ENCODE data around the gene NCF1.
"Not testable (repeated sequence)": the region's sequence is repeated elsewhere in the genome, so short reads cannot be mapped to it uniquely, and the experiment has no call there.

NCF1 gene

GRCh38 chr7:74789200-74789736 is 15.5 kb downstream of the NCF1 start:
- not testable (repeated sequence) for H3K9ac ChIP-seq (ENCODE audit: low read depth, low read length); H3K9me3 ChIP-seq (ENCODE audit: control insufficient read depth, insufficient read depth, low read length); H3K4me1 ChIP-seq (ENCODE audit: control insufficient read depth, insufficient read depth, low read length); H3K27ac ChIP-seq (ENCODE audit: low read depth, low read length); H3K4me3 ChIP-seq (ENCODE audit: low read depth, low read length); H3K27me3 ChIP-seq (ENCODE audit: control insufficient read depth, insufficient read depth, low read length); H3K36me3 ChIP-seq (ENCODE audit: control insufficient read depth, insufficient read depth, low read length)

DNA sequence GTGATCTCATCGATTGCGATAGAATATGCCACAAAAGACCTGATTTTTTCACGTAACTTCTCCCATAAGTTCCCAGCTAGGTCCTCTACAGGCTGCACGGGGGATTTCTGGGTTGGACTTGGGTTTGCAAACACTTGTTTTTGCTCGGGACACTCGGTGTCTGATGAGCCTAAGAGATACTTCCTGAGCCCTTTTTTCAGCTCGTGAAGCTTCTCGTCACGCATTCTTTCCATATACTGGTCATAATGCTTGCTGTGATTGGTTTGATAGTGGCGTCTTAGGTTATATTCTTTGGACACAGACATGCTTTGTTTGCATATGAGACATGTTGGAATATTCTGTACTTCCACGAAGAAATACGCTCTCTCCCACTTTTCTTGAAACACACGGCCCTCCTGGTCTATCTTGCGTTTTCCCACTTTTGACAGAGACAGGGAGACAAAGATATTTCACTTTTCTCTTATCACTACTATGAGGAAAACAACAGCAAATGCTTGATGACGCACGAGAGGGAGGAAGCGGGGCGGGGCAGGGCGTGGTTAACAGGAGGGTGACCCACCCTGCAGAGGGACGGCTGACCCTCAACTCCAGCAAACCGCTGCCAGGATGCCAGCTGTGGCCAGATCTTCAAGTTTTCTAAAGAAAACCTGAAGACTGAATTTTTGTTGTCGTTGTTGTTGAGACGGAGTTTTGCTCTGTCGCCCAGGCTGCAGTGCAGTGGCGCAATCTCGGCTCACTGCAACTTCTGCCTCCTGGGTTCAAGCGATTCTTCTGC is 24.2 kb downstream of the NCF1 start:
- not testable (repeated sequence) for H3K27me3 ChIP-seq (ENCODE audit: control insufficient read depth, insufficient read depth, low read length); H3K9ac ChIP-seq (ENCODE audit: low read depth, low read length); H3K4me1 ChIP-seq (ENCODE audit: control insufficient read depth, insufficient read depth, low read length); H3K9me3 ChIP-seq (ENCODE audit: control insufficient read depth, insufficient read depth, low read length); H3K4me3 ChIP-seq (ENCODE audit: low read depth, low read length); H3K36me3 ChIP-seq (ENCODE audit: control insufficient read depth, insufficient read depth, low read length); H3K27ac ChIP-seq (ENCODE audit: low read depth, low read length)

- H3K27me3 ChIP-seq (ENCODE audit: control insufficient read depth, insufficient read depth, low read length); H3K9ac ChIP-seq (ENCODE audit: low read depth, low read length); H3K27ac ChIP-seq (ENCODE audit: low read depth, low read length); H3K4me1 ChIP-seq (ENCODE audit: control insufficient read depth, insufficient read depth, low read length); H3K4me3 ChIP-seq (ENCODE audit: low read depth, low read length); H3K36me3 ChIP-seq (ENCODE audit: control insufficient read depth, insufficient read depth, low read length); H3K9me3 ChIP-seq (ENCODE audit: control insufficient read depth, insufficient read depth, low read length): not testable (repeated sequence)
Observed at GRCh38 chr7:74798644-74799043, 24.8 kb downstream of the NCF1 start.

GRCh38 chr7:74815882-74816281 is 42.1 kb downstream of the NCF1 start:
- not testable (repeated sequence) for H3K9ac ChIP-seq (ENCODE audit: low read depth, low read length); H3K27me3 ChIP-seq (ENCODE audit: control insufficient read depth, insufficient read depth, low read length); H3K36me3 ChIP-seq (ENCODE audit: control insufficient read depth, insufficient read depth, low read length); H3K27ac ChIP-seq (ENCODE audit: low read depth, low read length); H3K4me1 ChIP-seq (ENCODE audit: control insufficient read depth, insufficient read depth, low read length); H3K4me3 ChIP-seq (ENCODE audit: low read depth, low read length); H3K9me3 ChIP-seq (ENCODE audit: control insufficient read depth, insufficient read depth, low read length)

DNA sequence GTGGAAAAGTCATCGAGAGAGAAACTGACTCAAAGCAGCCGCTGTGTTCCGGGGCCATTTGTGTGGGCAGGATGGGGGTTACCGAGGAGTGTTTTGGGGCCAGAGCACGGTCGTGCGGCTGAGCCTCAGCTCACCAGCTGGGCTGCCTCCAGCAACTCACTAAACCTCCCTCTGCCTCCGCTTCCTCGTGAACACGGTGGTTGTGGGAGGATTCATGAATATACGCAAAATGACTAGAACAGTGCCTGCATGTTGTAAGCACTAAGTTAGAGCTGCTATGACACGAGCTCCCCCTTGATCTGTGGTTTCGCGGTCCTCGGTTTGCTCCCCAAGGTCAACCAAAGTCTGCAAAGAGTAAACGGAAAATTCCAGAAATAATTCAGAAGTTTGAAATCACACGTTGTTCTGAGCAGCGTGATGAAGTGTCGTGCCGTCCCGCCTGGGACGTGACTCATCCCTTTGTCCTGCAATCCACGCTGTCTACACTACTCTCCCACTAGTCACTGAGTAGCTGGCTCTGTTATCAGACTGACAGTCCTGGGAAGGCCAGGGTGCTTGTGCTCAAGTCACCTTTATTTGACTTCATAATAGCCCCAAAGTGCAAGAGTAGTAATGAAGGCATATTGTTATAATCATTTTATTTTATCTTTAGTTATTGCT is 46.5 kb downstream of the NCF1 start:
- not testable (repeated sequence) for H3K36me3 ChIP-seq (ENCODE audit: control insufficient read depth, insufficient read depth, low read length); H3K27ac ChIP-seq (ENCODE audit: low read depth, low read length); H3K9ac ChIP-seq (ENCODE audit: low read depth, low read length); H3K27me3 ChIP-seq (ENCODE audit: control insufficient read depth, insufficient read depth, low read length); H3K9me3 ChIP-seq (ENCODE audit: control insufficient read depth, insufficient read depth, low read length); H3K4me3 ChIP-seq (ENCODE audit: low read depth, low read length); H3K4me1 ChIP-seq (ENCODE audit: control insufficient read depth, insufficient read depth, low read length)

GRCh38 chr7:74821259-74821658 is 47.4 kb downstream of the NCF1 start:
- not testable (repeated sequence) for H3K4me1 ChIP-seq (ENCODE audit: control insufficient read depth, insufficient read depth, low read length); H3K9me3 ChIP-seq (ENCODE audit: control insufficient read depth, insufficient read depth, low read length); H3K4me3 ChIP-seq (ENCODE audit: low read depth, low read length); H3K36me3 ChIP-seq (ENCODE audit: control insufficient read depth, insufficient read depth, low read length); H3K27me3 ChIP-seq (ENCODE audit: control insufficient read depth, insufficient read depth, low read length); H3K9ac ChIP-seq (ENCODE audit: low read depth, low read length); H3K27ac ChIP-seq (ENCODE audit: low read depth, low read length)

DNA sequence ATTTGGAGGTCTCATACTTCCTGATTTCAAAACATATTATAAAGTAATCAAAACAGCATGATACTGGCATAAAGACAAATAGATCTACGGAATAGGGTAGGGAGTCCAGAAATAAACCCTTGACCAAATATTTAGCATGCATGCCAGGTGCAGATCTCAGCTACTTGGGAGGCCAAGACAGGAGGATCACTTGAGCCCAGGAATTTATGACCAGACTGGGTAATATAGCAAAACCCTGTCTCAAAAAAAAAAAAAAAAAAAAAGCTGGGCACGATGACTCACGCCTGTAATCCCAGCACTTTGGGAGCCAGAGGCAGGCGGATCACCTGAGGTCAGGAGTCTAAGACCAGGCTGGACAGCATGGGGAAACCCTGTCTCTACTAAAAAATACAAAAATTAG is 56.1 kb downstream of the NCF1 start:
- H3K36me3 ChIP-seq (ENCODE audit: control insufficient read depth, insufficient read depth, low read length); H3K4me1 ChIP-seq (ENCODE audit: control insufficient read depth, insufficient read depth, low read length); H3K27ac ChIP-seq (ENCODE audit: low read depth, low read length); H3K9ac ChIP-seq (ENCODE audit: low read depth, low read length); H3K4me3 ChIP-seq (ENCODE audit: low read depth, low read length); H3K27me3 ChIP-seq (ENCODE audit: control insufficient read depth, insufficient read depth, low read length); H3K9me3 ChIP-seq (ENCODE audit: control insufficient read depth, insufficient read depth, low read length): not testable (repeated sequence)

DNA sequence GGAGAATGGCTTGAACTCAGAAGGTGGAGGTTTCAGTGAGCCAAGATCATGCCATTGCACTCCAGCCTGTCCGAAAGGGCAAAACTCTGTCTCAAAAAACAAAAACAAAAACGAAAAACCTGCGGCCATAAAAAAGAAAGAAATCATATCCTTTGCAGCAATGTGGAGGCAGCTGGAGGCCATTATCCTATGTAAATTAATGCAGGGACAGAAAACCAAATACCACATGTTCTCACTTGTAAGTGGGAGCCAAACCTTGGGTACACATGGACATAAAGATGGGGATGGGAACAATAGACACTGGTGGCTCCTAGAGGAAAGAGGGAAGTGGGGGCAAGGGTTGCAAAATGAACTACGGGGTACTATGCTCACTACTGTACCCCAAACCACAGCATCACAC is 56.6 kb downstream of the NCF1 start:
- not testable (repeated sequence) for H3K4me1 ChIP-seq (ENCODE audit: control insufficient read depth, insufficient read depth, low read length); H3K9me3 ChIP-seq (ENCODE audit: control insufficient read depth, insufficient read depth, low read length); H3K27me3 ChIP-seq (ENCODE audit: control insufficient read depth, insufficient read depth, low read length); H3K27ac ChIP-seq (ENCODE audit: low read depth, low read length); H3K4me3 ChIP-seq (ENCODE audit: low read depth, low read length); H3K9ac ChIP-seq (ENCODE audit: low read depth, low read length); H3K36me3 ChIP-seq (ENCODE audit: control insufficient read depth, insufficient read depth, low read length)
